ENCODE data around the gene MED25.

MED25 gene

DNA sequence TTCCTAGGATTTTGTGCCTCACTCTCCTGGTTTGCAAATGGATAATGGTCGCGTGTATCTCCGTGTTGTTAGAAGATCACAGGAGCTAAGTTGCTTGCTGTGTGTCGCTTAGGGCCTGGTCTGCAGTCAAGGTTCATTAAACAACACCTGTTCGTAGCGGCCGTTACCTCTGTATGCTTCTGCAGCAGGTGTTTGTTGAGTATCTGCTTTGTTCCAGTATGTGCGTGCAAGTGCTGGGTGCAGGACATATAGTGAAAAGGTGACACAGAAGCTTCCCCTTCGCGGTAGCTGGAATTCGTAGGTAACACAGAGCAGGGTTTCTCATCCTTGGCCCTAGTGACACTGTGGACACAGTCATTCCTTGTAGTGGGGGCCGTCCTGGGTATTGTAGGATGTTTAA lies 5.4 kb downstream of the MED25 start:
- DNase-seq (ENCODE audit: low read depth in 1 of 2, low spot score in 1 of 2), result no peak
- Histone ChIP-seq H3K27me3 (ENCODE audit: insufficient read depth, poor library complexity, severe bottlenecking) (no peaks in the 10 kb centered on the region), H3K4me3 (replicated peaks; ENCODE audit: insufficient read depth, low read length) (no peak overlapping the region), H3K27ac (replicated peaks) (no peak overlapping the region)
- TF ChIP-seq POLR2AphosphoS5 (IDR thresholded peaks at IDR 0.05; ENCODE audit: low read depth) (no peak), REST (IDR thresholded peaks at IDR 0.05; ENCODE audit: insufficient replicate concordance, low read depth) (no peak), GABPA (IDR thresholded peaks at IDR 0.05; ENCODE audit: low read depth) (no peak), SPI1 (IDR thresholded peaks at IDR 0.05; ENCODE audit: borderline replicate concordance, low read depth) (no peak)
- TF ChIP-seq, protein P1, sequence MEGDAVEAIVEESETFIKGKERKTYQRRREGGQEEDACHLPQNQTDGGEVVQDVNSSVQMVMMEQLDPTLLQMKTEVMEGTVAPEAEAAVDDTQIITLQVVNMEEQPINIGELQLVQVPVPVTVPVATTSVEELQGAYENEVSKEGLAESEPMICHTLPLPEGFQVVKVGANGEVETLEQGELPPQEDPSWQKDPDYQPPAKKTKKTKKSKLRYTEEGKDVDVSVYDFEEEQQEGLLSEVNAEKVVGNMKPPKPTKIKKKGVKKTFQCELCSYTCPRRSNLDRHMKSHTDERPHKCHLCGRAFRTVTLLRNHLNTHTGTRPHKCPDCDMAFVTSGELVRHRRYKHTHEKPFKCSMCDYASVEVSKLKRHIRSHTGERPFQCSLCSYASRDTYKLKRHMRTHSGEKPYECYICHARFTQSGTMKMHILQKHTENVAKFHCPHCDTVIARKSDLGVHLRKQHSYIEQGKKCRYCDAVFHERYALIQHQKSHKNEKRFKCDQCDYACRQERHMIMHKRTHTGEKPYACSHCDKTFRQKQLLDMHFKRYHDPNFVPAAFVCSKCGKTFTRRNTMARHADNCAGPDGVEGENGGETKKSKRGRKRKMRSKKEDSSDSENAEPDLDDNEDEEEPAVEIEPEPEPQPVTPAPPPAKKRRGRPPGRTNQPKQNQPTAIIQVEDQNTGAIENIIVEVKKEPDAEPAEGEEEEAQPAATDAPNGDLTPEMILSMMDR (IDR thresholded peaks at IDR 0.05; ENCODE audit: insufficient read depth, low read length), result no peak

GRCh38 chr19:49824662-49825061 lies 6.6 kb downstream of the MED25 start:
- TF ChIP-seq REST (IDR thresholded peaks at IDR 0.05; ENCODE audit: insufficient replicate concordance, low read depth), result no peak
- TF ChIP-seq GABPA (IDR thresholded peaks at IDR 0.05; ENCODE audit: low read depth), result no peak
- TF ChIP-seq SPI1 (IDR thresholded peaks at IDR 0.05; ENCODE audit: borderline replicate concordance, low read depth), result no peak
- no peak for TF ChIP-seq POLR2AphosphoS5 (IDR thresholded peaks at IDR 0.05; ENCODE audit: low read depth)
- TF ChIP-seq, protein P1 (IDR thresholded peaks at IDR 0.05; ENCODE audit: insufficient read depth, low read length), result no peak
- H3K27me3 ChIP-seq (ENCODE audit: insufficient read depth, poor library complexity, severe bottlenecking), result no peaks in the 10 kb centered on the region

GRCh38 chr19:49827034-49827433 lies 8.9 kb downstream of the MED25 start:
- TF ChIP-seq SPI1 (IDR thresholded peaks at IDR 0.05; ENCODE audit: borderline replicate concordance, low read depth) (no peak), POLR2AphosphoS5 (IDR thresholded peaks at IDR 0.05; ENCODE audit: low read depth) (no peak), REST (IDR thresholded peaks at IDR 0.05; ENCODE audit: insufficient replicate concordance, low read depth) (no peak), GABPA (IDR thresholded peaks at IDR 0.05; ENCODE audit: low read depth) (no peak)
- TF ChIP-seq, protein P1 (IDR thresholded peaks at IDR 0.05; ENCODE audit: insufficient read depth, low read length), result no peak
- Histone ChIP-seq H3K27ac (replicated peaks) (no peak overlapping the region), H3K4me3 (replicated peaks; ENCODE audit: insufficient read depth, low read length) (no peak overlapping the region), H3K27me3 (ENCODE audit: insufficient read depth, poor library complexity, severe bottlenecking) (no peaks in the 10 kb centered on the region)
- DNase-seq (ENCODE audit: low read depth in 1 of 2, low spot score in 1 of 2), result no peak

More at GRCh38 chr19:49824662-49825061, 6.6 kb downstream of the MED25 start:
- Histone ChIP-seq H3K4me3 (replicated peaks; ENCODE audit: insufficient read depth, low read length) (no peak overlapping the region), H3K27ac (replicated peaks) (no peak overlapping the region)
- no peak for DNase-seq (ENCODE audit: low read depth in 1 of 2, low spot score in 1 of 2)
